NB4 (cell line): Measurements from ENCODE around the gene AR.

Source experiments
- POLR2A ChIP-seq: IDR thresholded peaks from 2 replicates; pipeline ENCODE4 v1.6.1; 2011; ENCODE audit warnings: mild to moderate bottlenecking; ENCODE audit not compliant: insufficient read length; ENCODE audit errors: extremely low read depth
- TF ChIP-seq, protein P1 (sequence below): IDR thresholded peaks from one replicate; pipeline ENCODE4 v1.5.1; 2012; ENCODE audit warnings: low read depth, low read length

DNA sequence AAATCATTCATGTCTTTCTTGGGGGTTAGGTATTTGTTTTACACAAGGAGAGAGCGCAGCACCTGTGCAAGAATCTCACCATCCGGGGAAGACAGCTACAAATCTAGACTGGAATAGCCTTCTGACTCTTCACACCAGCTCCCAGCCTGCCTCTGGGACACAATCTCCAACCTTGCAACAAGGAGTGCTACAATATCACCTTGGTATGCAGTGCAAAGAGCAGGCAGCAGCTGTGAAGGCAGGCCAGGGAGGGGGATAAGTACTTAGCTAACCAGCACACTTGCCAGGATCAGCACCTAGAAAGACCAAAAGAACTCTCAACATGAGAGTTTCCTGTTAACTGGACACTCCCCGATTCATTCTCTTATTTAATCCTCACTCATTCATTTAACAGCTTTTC, 235.3 kb downstream of the AR start:
- TF ChIP-seq, protein P1, sequence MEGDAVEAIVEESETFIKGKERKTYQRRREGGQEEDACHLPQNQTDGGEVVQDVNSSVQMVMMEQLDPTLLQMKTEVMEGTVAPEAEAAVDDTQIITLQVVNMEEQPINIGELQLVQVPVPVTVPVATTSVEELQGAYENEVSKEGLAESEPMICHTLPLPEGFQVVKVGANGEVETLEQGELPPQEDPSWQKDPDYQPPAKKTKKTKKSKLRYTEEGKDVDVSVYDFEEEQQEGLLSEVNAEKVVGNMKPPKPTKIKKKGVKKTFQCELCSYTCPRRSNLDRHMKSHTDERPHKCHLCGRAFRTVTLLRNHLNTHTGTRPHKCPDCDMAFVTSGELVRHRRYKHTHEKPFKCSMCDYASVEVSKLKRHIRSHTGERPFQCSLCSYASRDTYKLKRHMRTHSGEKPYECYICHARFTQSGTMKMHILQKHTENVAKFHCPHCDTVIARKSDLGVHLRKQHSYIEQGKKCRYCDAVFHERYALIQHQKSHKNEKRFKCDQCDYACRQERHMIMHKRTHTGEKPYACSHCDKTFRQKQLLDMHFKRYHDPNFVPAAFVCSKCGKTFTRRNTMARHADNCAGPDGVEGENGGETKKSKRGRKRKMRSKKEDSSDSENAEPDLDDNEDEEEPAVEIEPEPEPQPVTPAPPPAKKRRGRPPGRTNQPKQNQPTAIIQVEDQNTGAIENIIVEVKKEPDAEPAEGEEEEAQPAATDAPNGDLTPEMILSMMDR, result no peak
- TF ChIP-seq POLR2A, result no peak
